ENCODE measurements around the gene AGPAT2. TPM values are rescaled to one million over a fixed set of nuclear protein-coding genes. Genes with fewer than 3 reads are reported as not detected.

The AGPAT2 gene
- total and polyA plus RNA-seq, 2 donors (not counting 1 experiment from before 2014, with no cell fraction given): 25.1 to 28.4 TPM

- Histone ChIP-seq H4K20me1 (ENCODE audit: control insufficient read depth, insufficient read depth, low read length, poor library complexity, severe bottlenecking) (peaks cover under 1% of the 10 kb centered on the region), H3K4me1 (ENCODE audit: control insufficient read depth in 2 of 2, insufficient read depth in 2 of 2, low read length in 2 of 2) (peaks cover 5 to 21% of the 10 kb centered on the region in 2 donors), H3K27me3 (replicated peaks in 1 of 4; ENCODE audit: control extremely low read depth in 1 of 4, control insufficient read depth in 3 of 4, insufficient read depth in 4 of 4, low read length in 3 of 4) (peaks cover 0 to 17% (median 5%) of the 10 kb centered on the region in 4 experiments), H3K36me3 (replicated peaks in 1 of 2; ENCODE audit: control extremely low read depth in 1 of 2, control insufficient read depth in 1 of 2, extremely low read depth in 1 of 2, insufficient read depth in 2 of 2, low read length in 1 of 2) (no peaks in the 10 kb centered on the region), H3K9me3 (ENCODE audit: control extremely low read depth in 1 of 3, control insufficient read depth in 2 of 3, insufficient read depth in 1 of 3, low read length in 2 of 3) (peaks cover 0 to 9% (median 0%) of the 10 kb centered on the region in 3 donors), H3K4me2 (replicated peaks; ENCODE audit: low read depth, low read length, poor library complexity, severe bottlenecking) (no peak overlapping the region), H3K27ac (ENCODE audit: low read length in 2 of 2) (no peak overlapping the region), H2AFZ (ENCODE audit: insufficient read depth, low read depth, low read length, poor library complexity, severe bottlenecking) (no peak overlapping the region), H3K79me2 (ENCODE audit: control insufficient read depth, insufficient read depth, low read length) (no peaks in the 10 kb centered on the region), H3K9ac (ENCODE audit: low read length) (no peak overlapping the region), H3K4me3 (ENCODE audit: control extremely low read depth in 1 of 5, extremely low read depth in 1 of 5, insufficient read depth in 1 of 5, low read depth in 2 of 5, low read length in 4 of 5) (no peak overlapping the region)
- Mint-ChIP-seq H3K27ac (no peak overlapping the region), H3K27me3 (peaks cover 6% of the 10 kb centered on the region), H3K4me3 (no peak overlapping the region), H3K9me3 (ENCODE audit: insufficient read depth) (no peaks in the 10 kb centered on the region), H3K4me1 (peaks cover 11% of the 10 kb centered on the region)
- no peak for ATAC-seq (ENCODE audit: low read depth)
- intact Hi-C loops (cut with micrococcal nuclease): no loop called here
- ChIA-PET CTCF (no interaction called here), POLR2A (no interaction called here)
- DNase-seq: no peak
- 93% methylated on average over 28 of the region's 29 CpGs for WGBS (ENCODE audit: insufficient coverage)
- TF ChIP-seq CTCF (IDR thresholded peaks at IDR 0.05) (no peak), EZH2 (IDR thresholded peaks at IDR 0.05; ENCODE audit: borderline replicate concordance, insufficient read depth, low read depth, low read length, poor library complexity, severe bottlenecking) (no peak)
These were observed 4.3 kb upstream of the AGPAT2 start for GRCh38 chr9:136691316-136692184.

GRCh38 chr9:136690806-136691261 is 3.6 kb upstream of the AGPAT2 start:
- POLR2A ChIA-PET: no interaction called here
- Mint-ChIP-seq H3K27ac (no peak overlapping the region), H3K9me3 (ENCODE audit: insufficient read depth) (no peaks in the 10 kb centered on the region), H3K27me3 (peaks cover 6% of the 10 kb centered on the region), H3K4me3 (no peak overlapping the region), H3K4me1 (peaks cover 14% of the 10 kb centered on the region)
- intact Hi-C loops (cut with micrococcal nuclease): no loop called here
- Histone ChIP-seq H4K20me1 (ENCODE audit: control insufficient read depth, insufficient read depth, low read length, poor library complexity, severe bottlenecking) (peaks cover 8% of the 10 kb centered on the region), H3K4me3 (ENCODE audit: control extremely low read depth in 1 of 5, extremely low read depth in 1 of 5, insufficient read depth in 1 of 5, low read depth in 2 of 5, low read length in 4 of 5) (no peak overlapping the region), H2AFZ (ENCODE audit: insufficient read depth, low read depth, low read length, poor library complexity, severe bottlenecking) (no peak overlapping the region), H3K79me2 (ENCODE audit: control insufficient read depth, insufficient read depth, low read length) (peaks cover 5% of the 10 kb centered on the region), H3K4me2 (replicated peaks; ENCODE audit: low read depth, low read length, poor library complexity, severe bottlenecking) (no peak overlapping the region), H3K27ac (ENCODE audit: low read length in 2 of 2) (no peak overlapping the region), H3K36me3 (replicated peaks in 1 of 2; ENCODE audit: control extremely low read depth in 1 of 2, control insufficient read depth in 1 of 2, extremely low read depth in 1 of 2, insufficient read depth in 2 of 2, low read length in 1 of 2) (no peaks in the 10 kb centered on the region), H3K27me3 (replicated peaks in 1 of 4; ENCODE audit: control extremely low read depth in 1 of 4, control insufficient read depth in 3 of 4, insufficient read depth in 4 of 4, low read length in 3 of 4) (peaks cover 0 to 10% (median 3%) of the 10 kb centered on the region in 4 experiments), H3K9ac (ENCODE audit: low read length) (no peak overlapping the region), H3K9me3 (ENCODE audit: control extremely low read depth in 1 of 3, control insufficient read depth in 2 of 3, insufficient read depth in 1 of 3, low read length in 2 of 3) (peaks cover 0 to 9% (median 0%) of the 10 kb centered on the region in 3 donors), H3K4me1 (ENCODE audit: control insufficient read depth in 2 of 2, insufficient read depth in 2 of 2, low read length in 2 of 2) (peaks cover 11 to 21% of the 10 kb centered on the region in 2 donors)
- DNase-seq (no peak), ATAC-seq (ENCODE audit: low read depth) (no peak)
- CTCF ChIA-PET: no interaction called here
- no peak for TF ChIP-seq EZH2 (IDR thresholded peaks at IDR 0.05; ENCODE audit: borderline replicate concordance, insufficient read depth, low read depth, low read length, poor library complexity, severe bottlenecking)
- TF ChIP-seq CTCF (IDR thresholded peaks at IDR 0.05): no peak
- WGBS (ENCODE audit: insufficient coverage): 90% methylated on average over 9 of the region's 15 CpGs

Data from B cell (primary cell).